HTR-8/SVneo (cell line): ENCODE data around the gene CACNB2.
"Not testable (repeated sequence)": the region's sequence is repeated elsewhere in the genome, so short reads cannot be mapped to it uniquely, and the experiment has no call there.

ENCODE experiments used
- DNase-seq: peaks from one replicate; pipeline ENCODE4 v3.0.0; 2011; ENCODE audit warnings: low spot score, mixed read lengths; ENCODE audit not compliant: insufficient read length
- FAIRE-seq: peaks from 2 replicates; lab custom pipeline; 2011; peaks lifted over from hg19 to GRCh38; lab: Jason Lieb, UNC

CACNB2 gene

GRCh38 chr10:18423058-18423637 is 282.9 kb downstream of the CACNB2 start:
- no peak for FAIRE-seq
- no peak for DNase-seq

DNA sequence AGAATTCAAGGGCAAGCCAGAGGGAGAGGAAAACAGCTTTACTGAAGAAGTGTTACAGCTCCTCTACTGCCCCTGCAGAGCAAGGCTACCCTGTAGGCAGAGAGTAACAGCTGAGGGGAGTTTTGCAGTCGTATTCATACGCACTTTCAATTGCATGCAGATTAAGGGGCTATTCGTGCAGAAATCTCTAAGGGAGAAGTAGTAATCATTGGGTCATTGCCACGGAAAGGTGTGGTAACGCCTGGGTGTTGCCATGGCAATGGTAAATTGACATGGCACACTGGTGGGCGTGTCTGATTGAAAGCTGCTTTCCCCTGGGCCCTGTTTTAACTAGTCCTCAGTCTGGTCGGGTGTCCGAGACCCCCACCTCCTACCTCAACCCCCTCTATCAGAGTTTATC is 284.0 kb downstream of the CACNB2 start:
- no peak for FAIRE-seq
- DNase-seq = no peak

- no peak for FAIRE-seq
Measured at GRCh38 chr10:18429335-18429734, 289.1 kb downstream of the CACNB2 start.

GRCh38 chr10:18436902-18437301 is 296.7 kb downstream of the CACNB2 start:
- no peak for DNase-seq
- FAIRE-seq = no peak

More at GRCh38 chr10:18429335-18429734, 289.1 kb downstream of the CACNB2 start:
- no peak for DNase-seq

- FAIRE-seq (no peak), DNase-seq (no peak)
Measured at GRCh38 chr10:18437486-18437885, 297.3 kb downstream of the CACNB2 start.

DNA sequence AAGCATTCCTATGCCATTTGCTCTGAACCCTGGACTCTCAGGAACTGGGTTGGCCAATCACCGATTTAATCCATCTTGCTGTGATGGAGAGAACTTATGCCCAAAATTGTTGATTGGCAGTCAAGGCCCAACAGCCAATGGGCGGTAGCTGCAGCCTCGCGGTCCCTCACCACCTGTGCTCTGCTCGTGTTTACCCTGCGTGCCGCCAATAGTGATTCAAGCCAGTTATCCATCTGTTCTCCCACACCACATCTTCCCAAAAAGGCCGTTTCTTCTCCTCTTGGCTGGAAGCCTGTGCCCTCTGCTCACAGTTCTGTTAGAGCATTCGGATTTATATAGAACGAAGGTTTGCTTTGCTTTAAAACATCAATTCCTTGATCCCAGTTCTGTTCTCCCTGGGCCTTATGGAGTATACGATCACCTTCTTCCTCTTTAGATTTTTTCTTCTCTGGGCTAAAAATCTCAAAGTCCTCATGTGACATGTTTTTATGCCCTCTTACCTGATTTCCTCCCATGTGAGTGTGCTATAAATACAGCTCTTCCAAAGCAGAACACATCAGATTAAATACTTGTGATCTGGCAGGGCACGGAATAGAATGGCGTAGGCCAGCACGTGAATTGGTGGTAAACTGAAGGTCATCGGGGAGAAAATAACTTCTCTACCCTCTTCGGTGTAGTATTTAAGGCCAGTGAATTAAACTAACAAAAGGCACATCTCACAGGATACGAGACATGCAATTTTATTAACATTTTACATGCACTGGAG is 298.3 kb downstream of the CACNB2 start:
- no peak for DNase-seq
- FAIRE-seq = no peak

DNA sequence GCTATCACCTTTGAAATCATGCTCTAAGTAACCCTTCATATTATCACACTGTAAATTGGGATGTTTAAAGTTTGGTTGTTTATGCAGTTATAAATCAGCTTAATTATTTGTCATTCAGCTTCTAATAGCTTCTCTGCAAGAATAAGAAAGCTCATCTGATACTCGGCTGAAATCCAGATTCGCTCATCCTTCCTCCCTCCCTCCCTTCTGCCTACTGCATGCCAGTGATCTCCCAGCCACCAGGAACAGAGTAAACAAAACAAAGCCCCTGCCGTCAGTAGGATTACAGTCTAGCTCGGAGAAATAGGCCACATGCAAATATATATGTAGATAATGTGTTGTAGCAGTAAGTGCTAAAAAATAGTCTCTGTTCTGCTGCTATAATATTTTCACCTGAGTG is 299.4 kb downstream of the CACNB2 start:
- DNase-seq (no peak), FAIRE-seq (no peak)

DNA sequence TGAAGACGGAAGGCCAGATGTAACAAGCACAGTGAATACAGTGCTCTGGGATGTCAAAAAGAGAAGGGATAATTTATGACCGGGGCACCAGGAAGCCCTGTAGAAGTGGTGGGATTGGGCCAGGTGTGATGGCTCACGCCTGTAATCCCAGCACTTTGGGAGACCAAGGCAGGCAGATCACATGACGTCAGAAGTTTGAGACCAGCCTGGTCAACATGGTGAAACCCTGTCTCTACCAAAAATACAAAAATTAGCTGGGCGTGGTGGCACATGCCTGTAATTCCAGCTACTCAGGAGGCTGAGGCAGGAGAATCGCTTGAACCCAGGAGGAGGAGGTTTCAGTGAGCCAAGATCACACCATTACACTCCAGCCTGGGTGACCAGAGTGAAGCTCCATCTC is 305.4 kb downstream of the CACNB2 start:
- not testable (repeated sequence) for DNase-seq, FAIRE-seq

DNA sequence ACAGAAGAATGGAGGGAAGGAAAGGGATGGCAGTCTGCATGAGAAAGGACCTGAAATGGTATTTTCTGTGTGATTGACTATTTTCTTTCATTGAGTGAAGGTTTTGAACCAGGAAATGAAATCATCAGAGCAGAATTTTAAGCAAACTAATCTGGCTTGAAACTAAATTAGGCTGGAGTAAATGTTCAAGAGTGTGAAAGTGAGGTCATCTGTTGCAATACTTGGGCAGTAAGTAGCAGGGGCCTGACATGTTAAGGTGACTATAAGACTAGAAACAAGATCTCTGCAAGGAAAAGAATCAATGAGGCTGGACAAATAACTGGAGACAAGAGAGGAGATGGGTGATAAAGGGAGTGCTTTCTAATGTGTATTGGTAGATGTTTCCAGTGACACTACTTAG is 306.0 kb downstream of the CACNB2 start:
- FAIRE-seq = no peak
- no peak for DNase-seq

GRCh38 chr10:18449611-18450026 is 309.4 kb downstream of the CACNB2 start:
- FAIRE-seq (no peak), DNase-seq (no peak)

DNA sequence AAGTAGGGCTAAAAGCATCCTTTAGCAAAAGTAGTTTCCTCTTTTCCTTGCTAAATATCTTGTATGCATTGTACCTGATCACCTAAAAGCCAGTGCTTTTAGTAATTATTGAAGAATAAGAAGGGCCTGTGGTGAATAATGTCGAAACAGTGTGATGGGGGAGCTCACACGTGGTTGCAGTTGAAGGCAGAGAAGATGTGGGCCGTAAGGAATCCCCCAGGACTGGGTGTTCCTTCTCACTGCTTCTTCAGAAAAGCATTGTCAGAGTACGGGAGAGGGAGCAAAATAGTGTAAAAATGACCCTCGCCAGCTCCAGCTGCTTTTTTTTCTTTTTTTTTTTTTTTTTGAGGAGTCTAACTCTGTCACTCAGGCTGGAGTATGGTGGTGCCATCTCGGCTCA is 310.1 kb downstream of the CACNB2 start:
- FAIRE-seq (no peak), DNase-seq (no peak)

- FAIRE-seq (no peak), DNase-seq (no peak)
Measured at GRCh38 chr10:18455086-18455884, 315.1 kb downstream of the CACNB2 start.

- FAIRE-seq (no peak), DNase-seq (no peak)
Measured at GRCh38 chr10:18456984-18457383, 316.8 kb downstream of the CACNB2 start.

DNA sequence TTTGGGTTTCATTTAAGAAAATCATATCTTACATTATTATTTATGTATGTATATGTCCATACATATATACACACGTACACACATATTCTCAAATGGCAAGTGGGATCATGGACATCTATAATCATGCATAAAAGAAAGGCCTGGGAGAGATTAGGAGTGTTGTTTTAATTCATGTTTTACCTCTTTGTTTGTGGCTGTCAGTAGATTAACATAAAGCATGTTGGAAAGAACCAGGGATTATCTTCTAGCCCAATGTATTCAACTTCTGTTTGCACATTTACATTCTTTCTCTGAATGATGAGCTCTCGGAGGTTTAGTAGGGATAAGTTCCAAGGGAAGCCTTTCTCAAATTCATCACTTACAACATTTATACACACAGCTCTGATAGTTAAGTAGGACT is 319.8 kb downstream of the CACNB2 start:
- FAIRE-seq (no peak), DNase-seq (no peak)

GRCh38 chr10:18463673-18464211 is 323.5 kb downstream of the CACNB2 start:
- FAIRE-seq (no peak), DNase-seq (no peak)

DNA sequence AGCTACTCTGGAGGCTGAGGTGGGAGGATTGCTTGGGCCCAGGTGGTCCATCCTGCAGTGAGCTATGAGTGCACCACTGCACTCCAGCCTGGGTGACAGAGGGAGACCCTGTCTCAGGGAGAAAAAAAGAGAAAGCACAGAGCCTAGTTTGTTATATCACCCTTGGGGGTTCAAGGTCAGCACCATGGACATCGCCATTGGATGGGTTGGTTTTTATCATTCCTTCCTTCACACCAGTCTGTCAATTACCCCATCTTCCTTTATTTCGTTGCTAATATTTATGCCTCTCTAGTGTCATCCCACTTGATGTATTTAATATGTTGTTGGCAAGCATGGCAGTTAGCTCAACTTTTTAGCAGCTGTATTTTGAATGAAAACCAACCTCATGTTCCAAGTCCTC is 328.9 kb downstream of the CACNB2 start:
- FAIRE-seq (no peak), DNase-seq (no peak)

DNA sequence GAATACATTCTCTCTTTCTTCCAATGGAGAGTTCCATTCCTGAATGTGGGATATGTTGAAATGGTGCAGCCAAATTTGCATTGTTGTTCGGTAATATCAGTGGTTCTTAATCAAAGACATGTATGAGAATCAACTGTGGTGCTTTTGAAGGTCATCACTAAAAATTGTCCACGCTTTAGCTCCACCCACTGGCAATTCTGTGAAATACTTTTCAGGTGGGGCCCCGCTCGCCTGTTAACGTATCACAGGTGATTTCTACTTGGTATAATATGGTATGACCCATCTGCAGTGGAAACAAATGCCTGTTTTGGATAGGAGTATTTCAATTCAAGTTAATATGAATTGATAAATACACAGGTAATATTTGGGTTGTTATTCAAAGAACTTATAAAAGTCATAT is 332.8 kb downstream of the CACNB2 start:
- FAIRE-seq (no peak), DNase-seq (no peak)

- DNase-seq (no peak), FAIRE-seq (no peak)
Measured at GRCh38 chr10:18473424-18474117, 333.3 kb downstream of the CACNB2 start.

- FAIRE-seq = no peak
- DNase-seq = no peak
Measured at GRCh38 chr10:18474118-18474455, 333.9 kb downstream of the CACNB2 start.

DNA sequence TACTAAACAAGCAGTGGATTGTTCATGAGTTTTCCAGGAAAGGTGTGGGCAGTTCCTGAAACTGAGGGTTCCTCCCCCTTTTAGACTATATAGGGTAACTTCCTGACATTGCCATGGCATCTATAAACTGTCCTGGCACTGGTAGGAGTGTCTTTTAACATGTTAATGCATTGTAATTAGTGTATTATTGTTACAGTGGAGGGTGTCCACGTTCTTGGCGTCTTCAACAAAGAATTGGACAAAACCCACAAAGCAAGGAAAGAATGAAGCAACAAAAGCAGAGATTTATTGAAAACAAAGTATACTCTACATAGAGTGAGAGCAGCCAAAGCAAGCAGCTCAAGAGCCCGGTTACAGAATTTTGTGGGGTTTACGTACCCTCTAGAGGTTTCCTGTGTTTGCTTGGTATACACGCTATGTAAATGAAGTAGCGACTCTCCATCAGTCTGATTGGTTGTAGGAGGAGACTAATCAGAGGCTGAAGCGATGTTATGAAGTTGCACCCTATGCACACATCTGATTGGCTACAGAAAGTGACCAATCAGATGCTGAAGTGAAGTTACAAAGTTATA is 335.9 kb downstream of the CACNB2 start:
- FAIRE-seq (no peak), DNase-seq (no peak)
